GM21619 (cell line): ENCODE results near the gene MFAP2.
"Not testable (repeated sequence)": the region's sequence is repeated elsewhere in the genome, so short reads cannot be mapped to it uniquely, and the experiment has no call there.

ENCODE experiments used
- ATAC-seq: cut with Tn5 transposase; IDR thresholded peaks from one replicate; pipeline ENCODE4 v1.9.1; 2021; ENCODE audit not compliant: unreplicated experiment

The MFAP2 gene

GRCh38 chr1:16933945-16934344, 46.5 kb downstream of the MFAP2 start:
- not testable (repeated sequence) for ATAC-seq

- not testable (repeated sequence) for ATAC-seq
Observed at GRCh38 chr1:16931206-16931934, 49.0 kb downstream of the MFAP2 start.

- ATAC-seq = not testable (repeated sequence)
Observed at GRCh38 chr1:16929146-16930041, 51.0 kb downstream of the MFAP2 start.

- ATAC-seq = no peak
Observed at GRCh38 chr1:16927711-16928485, 52.5 kb downstream of the MFAP2 start.

- ATAC-seq = no peak
Observed at GRCh38 chr1:16927256-16927655, 53.2 kb downstream of the MFAP2 start.

- no peak for ATAC-seq
Observed at GRCh38 chr1:16926491-16927073, 53.8 kb downstream of the MFAP2 start.

GRCh38 chr1:16925635-16926490, 54.6 kb downstream of the MFAP2 start:
- ATAC-seq = no peak

GRCh38 chr1:16924919-16925477, 55.4 kb downstream of the MFAP2 start:
- no peak for ATAC-seq
